Right atrium auricular region (tissue), 2 donors: ENCODE data around the gene B9D2. TPM values are rescaled to one million over a fixed set of nuclear protein-coding genes. Genes with fewer than 3 reads are reported as not detected.
A peak's percentile ranks its signal among the peaks of the same experiment; 100 is the strongest.

Source experiments
- DNase-seq: peaks from one replicate; pipeline ENCODE4 v3.0.0-alpha.2; 2019; ENCODE audit warnings: low spot score
- H3K27ac ChIP-seq, 2 donors: fragments of 200-600 bp; sonication (generic); 1 replicate in 1 of 2; 2 replicates in 1 of 2; pipeline ENCODE4 v1.5.1; 2016 to 2019
- H3K27me3 ChIP-seq, 2 donors: fragments of 200-600 bp; sonication (generic); one replicate each; pipeline versions ENCODE4 v1.5.1 to v1.6.0; 2017 to 2019
- H3K36me3 ChIP-seq: fragments of 200-600 bp; sonication (generic); one replicate; pipeline ENCODE4 v1.5.1; 2016
- H3K4me1 ChIP-seq, 2 donors: fragments of 200-600 bp; sonication (generic); one replicate each; pipeline versions ENCODE4 v1.5.1 to v1.6.0; 2017 to 2019
- H3K4me3 ChIP-seq, 2 donors: fragments of 200-600 bp; sonication (generic); 1 replicate in 1 of 2; 2 replicates in 1 of 2; pipeline ENCODE4 v1.5.1; 2017 to 2019; ENCODE audit warnings: mild to moderate bottlenecking in 1 of 2, moderate library complexity in 1 of 2
- H3K9me3 ChIP-seq, 2 donors: fragments of 200-600 bp; sonication (generic); one replicate each; pipeline ENCODE4 v1.5.1; 2019
- CTCF ChIP-seq, 2 donors: fragments of 200-600 bp; sonication (generic); IDR thresholded peaks; one replicate each; pipeline ENCODE4 v1.5.1; 2019; ENCODE audit warnings: antibody characterized with exemption in 2 of 2
- total RNA-seq, 2 donors: library from RNA; depleted of rRNA; stranded (reverse); fragments of >200 nt; gene quantifications; one replicate each; pipeline ENCODE4 v1.1.0, GENCODE V29; 2016

Gene B9D2
- total RNA-seq, 2 donors from 2014 or later: 1.9 to 3.8 TPM

GRCh38 chr19:41344162-41344561 is 19.8 kb downstream of the B9D2 start:
- no peak for DNase-seq
- Histone ChIP-seq H3K4me3 (no peak overlapping the region), H3K9me3 (no peaks in the 10 kb centered on the region), H3K27ac (no peak overlapping the region), H3K4me1 (peaks cover 0 to under 1% of the 10 kb centered on the region in 2 donors), H3K27me3 (no peaks in the 10 kb centered on the region), H3K36me3 (peaks cover 23% of the 10 kb centered on the region)
- no peak for TF ChIP-seq CTCF (IDR thresholded peaks at IDR 0.05)

- H3K36me3 ChIP-seq: peaks cover 17% of the 10 kb centered on the region
Measured at GRCh38 chr19:41341669-41342490, 22.1 kb downstream of the B9D2 start.

GRCh38 chr19:41339936-41340335 is 24.0 kb downstream of the B9D2 start:
- no peak for DNase-seq
- Histone ChIP-seq H3K27ac (no peak overlapping the region), H3K36me3 (peaks cover 24% of the 10 kb centered on the region), H3K9me3 (no peaks in the 10 kb centered on the region), H3K27me3 (no peaks in the 10 kb centered on the region), H3K4me1 (no peaks in the 10 kb centered on the region), H3K4me3 (no peak overlapping the region)
- no peak for TF ChIP-seq CTCF (IDR thresholded peaks at IDR 0.05)

More at GRCh38 chr19:41341669-41342490, 22.1 kb downstream of the B9D2 start:
- H3K4me1 ChIP-seq: no peaks in the 10 kb centered on the region
- no peaks in the 10 kb centered on the region for H3K9me3 ChIP-seq
- no peaks in the 10 kb centered on the region for H3K27me3 ChIP-seq
- H3K4me3 ChIP-seq: no peak overlapping the region
- TF ChIP-seq CTCF (IDR thresholded peaks at IDR 0.05): no peak
- no peak for DNase-seq
- H3K27ac ChIP-seq: no peak overlapping the region

- Histone ChIP-seq H3K27me3 (no peaks in the 10 kb centered on the region), H3K36me3 (peaks cover 26% of the 10 kb centered on the region), H3K27ac (no peak overlapping the region), H3K4me1 (no peaks in the 10 kb centered on the region), H3K4me3 (no peak overlapping the region), H3K9me3 (no peaks in the 10 kb centered on the region)
- no peak for DNase-seq
- TF ChIP-seq CTCF (IDR thresholded peaks at IDR 0.05): no peak
Measured at GRCh38 chr19:41335467-41335866, 28.5 kb downstream of the B9D2 start.

GRCh38 chr19:41334793-41335192 is 29.2 kb downstream of the B9D2 start:
- H3K9me3 ChIP-seq: no peaks in the 10 kb centered on the region
- no peak overlapping the region for H3K4me3 ChIP-seq
- no peaks in the 10 kb centered on the region for H3K4me1 ChIP-seq
- TF ChIP-seq CTCF (IDR thresholded peaks at IDR 0.05): no peak
- peaks cover 26% of the 10 kb centered on the region for H3K36me3 ChIP-seq
- H3K27ac ChIP-seq: peak overlapping the region in 1 of 2 donors; percentile 23
- DNase-seq: no peak
- no peaks in the 10 kb centered on the region for H3K27me3 ChIP-seq
